HepG2 (cell line): ENCODE measurements around the gene SIK3. TPM values are rescaled to one million over a fixed set of nuclear protein-coding genes. Genes with fewer than 3 reads are reported as not detected.
A peak's percentile ranks its signal among the peaks of the same experiment; 100 is the strongest.

Experiments
- ATAC-seq: fragments of 200-7000 bp; cut with Tn5 transposase; 3 replicates; pipeline ENCODE4 v1.9.1; 2020; ENCODE audit warnings: mild to moderate bottlenecking, moderate library complexity
- BruUV-seq: library from RNA; stranded (reverse); fragments of 400-500 nt; replicated peaks from 2 replicates; lab custom pipeline; 2021; lab: Mats Ljungman, UMichigan
- CTCF ChIA-PET: fragments of 300-600 bp; formaldehyde crosslinking; extraction: SDS; loops from one replicate; lab custom pipeline; 2021; ENCODE audit warnings: low total read pairs, inconsistent platforms, low intra/inter-chr PET ratio; lab: Yijun Ruan, JAX
- POLR2A ChIA-PET: fragments of 350-600 bp; sonication (Branson Sonifier 250); formaldehyde crosslinking; loops from one replicate; lab custom pipeline; 2020; ENCODE audit warnings: antibody characterized with exemption, inconsistent platforms; lab: Yijun Ruan, JAX
- DNase-seq: peaks from one replicate; pipeline ENCODE4 v3.0.0-alpha.2; 2015; ENCODE audit warnings: low spot score
- FAIRE-seq: peaks from 3 replicates; lab custom pipeline; 2011; peaks lifted over from hg19 to GRCh38; lab: Jason Lieb, UNC
- H2AFZ ChIP-seq: one replicate; pipeline ENCODE4 v1.6.1; 2011; ENCODE audit warnings: low read length, inconsistent platforms
- H3K27ac ChIP-seq: fragments of 300-600 bp; 3 replicates; pipeline ENCODE4 v1.8.0; 2011; ENCODE audit warnings: mixed run types, mild to moderate bottlenecking, mixed read lengths, low read length, inconsistent platforms; ENCODE audit not compliant: insufficient read depth; ENCODE audit errors: extremely low read length
- H3K27me3 ChIP-seq, 2 experiments: fragments of 200-600 bp in 1 of 2; 2 replicates in 1 of 2; 3 replicates in 1 of 2; pipeline versions ENCODE4 v1.6.0 to v1.8.0; 2011; ENCODE audit warnings: low read length in 2 of 2, mild to moderate bottlenecking in 2 of 2, moderate library complexity in 2 of 2, inconsistent platforms in 1 of 2; ENCODE audit not compliant: insufficient read depth in 2 of 2, control insufficient read depth in 1 of 2
- H3K36me3 ChIP-seq, 2 experiments: fragments of 200-600 bp in 1 of 2; replicated peaks in 1 of 2; 2 replicates in 1 of 2; 3 replicates in 1 of 2; pipeline versions ENCODE4 v1.5.1 to v1.8.0; 2011; ENCODE audit warnings: low read length in 2 of 2, inconsistent platforms in 1 of 2; ENCODE audit not compliant: insufficient read depth in 2 of 2, control insufficient read depth in 1 of 2
- H3K4me1 ChIP-seq: 2 replicates; pipeline ENCODE4 v1.5.1; 2012; ENCODE audit warnings: low read length, inconsistent platforms; ENCODE audit not compliant: insufficient read depth
- H3K4me2 ChIP-seq: 2 replicates; pipeline ENCODE4 v1.6.0; 2011; ENCODE audit warnings: low read depth, low read length, inconsistent platforms
- H3K4me3 ChIP-seq, 3 experiments: fragments of 200-600 bp in 1 of 3; sonication (generic), shearing (Covaris generic) in 1 of 3; replicated peaks in 1 of 3; 2 replicates each; pipeline ENCODE4 v1.5.1; 2011 to 2016; ENCODE audit warnings: low read length in 3 of 3, inconsistent platforms in 2 of 3, low read depth in 2 of 3, mild to moderate bottlenecking in 2 of 3, control low read depth in 1 of 3, mixed read lengths in 1 of 3; ENCODE audit not compliant: insufficient read depth in 1 of 3
- H3K79me2 ChIP-seq: one replicate; pipeline ENCODE4 v1.6.1; 2011; ENCODE audit warnings: low read length, inconsistent platforms; ENCODE audit not compliant: insufficient read depth
- H3K9ac ChIP-seq: 2 replicates; pipeline ENCODE4 v1.6.0; 2011; ENCODE audit warnings: mild to moderate bottlenecking, low read depth, low read length, inconsistent platforms; ENCODE audit not compliant: insufficient read depth
- H3K9me3 ChIP-seq: 2 replicates; pipeline ENCODE4 v1.5.1; 2012; ENCODE audit warnings: mild to moderate bottlenecking, low read length
- H4K20me1 ChIP-seq: 2 replicates; pipeline ENCODE4 v1.6.0; 2011; ENCODE audit warnings: inconsistent platforms, mild to moderate bottlenecking, low read length, moderate library complexity; ENCODE audit not compliant: insufficient read depth
- CEBPB ChIP-seq: IDR thresholded peaks from 2 replicates; pipeline ENCODE4 v1.6.1; 2011; ENCODE audit warnings: low read depth, low read length, improper control_type of control experiment, borderline replicate concordance
- HMG20B ChIP-seq: conservative IDR thresholded peaks from 2 replicates; pipeline ENCODE4 v1.6.1; 2016; ENCODE audit warnings: missing genetic modification reagents, missing compliant biosample characterization
- ZNF549 ChIP-seq: sonication (generic); formaldehyde crosslinking; IDR thresholded peaks from 2 replicates; pipeline ENCODE4 v1.5.0; 2020; ENCODE audit warnings: missing genetic modification reagents
- ZNF615 ChIP-seq: sonication (generic); formaldehyde crosslinking; IDR thresholded peaks from 2 replicates; pipeline ENCODE4 v1.5.0; 2020; ENCODE audit warnings: mild to moderate bottlenecking, missing genetic modification reagents, borderline replicate concordance
- WGBS: methylation state at CpG from one replicate; pipeline ENCODE4 v1.1.6; 2017; ENCODE audit warnings: low lambda C conversion rate; 5-methylcytosine and 5-hydroxymethylcytosine counted together
- in situ Hi-C: cut with HindIII; loops from 2 replicates; pipeline ENCODE4 v1.10.0; 2017; ENCODE audit warnings: low pct_unique_long_range_greater_than_20kb; ENCODE audit not compliant: extremely low pct_ligation_motif_present
- intact Hi-C: fragments of 100-400 bp; cut with micrococcal nuclease; formaldehyde crosslinking; loops from one replicate; pipeline ENCODE4 v1.10.0; 2022; ENCODE audit not compliant: unreplicated experiment
- polyA plus RNA-seq, 8 experiments: library from polyadenylated mRNA; depleted of rRNA in 3 of 8; stranded (reverse) in 7 of 8; unstranded in 1 of 8; fragments of >200 nt; fragmentation: Illumina TruSeq in 4 of 8; extraction: Trizol in 4 of 8; gene quantifications; 2 replicates each; pipeline versions ENCODE4 v1.2.1 to v1.2.3, GENCODE V29; 2011 to 2016; ENCODE audit warnings: low read depth in 4 of 8, missing spikeins in 1 of 8, mixed read lengths in 1 of 8; ENCODE audit not compliant: insufficient read depth in 1 of 8
- total RNA-seq, 5 experiments: library from RNA; depleted of rRNA; stranded (reverse); fragments of >200 nt; fragmentation: Illumina TruSeq; extraction: Trizol; gene quantifications; 2 replicates each; pipeline ENCODE4 v1.2.3, GENCODE V29; 2016; ENCODE audit warnings: low read depth in 1 of 5

The SIK3 gene
- total and polyA plus RNA-seq, 2 of the 13 experiments (the other 11 are each of a cell fraction or from before 2014, with no cell fraction given), result 5.7 to 9.8 TPM

DNA sequence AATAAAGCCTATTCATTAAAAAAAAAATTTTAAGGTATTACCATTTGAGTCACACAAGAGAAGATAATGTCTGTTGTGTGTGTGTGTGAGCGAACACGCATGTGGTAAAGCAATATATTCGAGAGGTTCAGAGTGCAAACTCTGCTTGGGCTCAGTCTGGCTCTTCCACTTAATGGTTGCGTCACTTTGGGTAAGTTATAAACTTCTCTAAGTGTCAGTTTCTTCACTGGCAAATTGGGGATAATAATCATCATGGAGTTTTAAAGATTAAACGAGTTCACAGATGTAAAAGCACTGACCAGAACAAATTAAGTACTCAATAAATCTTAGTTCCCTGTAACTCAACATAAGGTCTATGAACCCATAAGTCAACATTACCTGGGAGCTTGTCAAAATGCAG is 37.0 kb downstream of the SIK3 start:
- FAIRE-seq, result no peak
- no peak overlapping the region for H3K4me3 ChIP-seq
- H3K9ac ChIP-seq, result no peak overlapping the region
- no peak overlapping the region for H3K27ac ChIP-seq
- no TSS peak for BruUV-seq
- H3K4me2 ChIP-seq, result no peak overlapping the region
- CTCF ChIA-PET, result no interaction called here
- TF ChIP-seq HMG20B (CRISPR knock-in tag) (no peak), ZNF549 (no peak), CEBPB (peak; percentile 61; the same call in 1 of the 2 replicates)
- TF ChIP-seq, all 625 proteins: peak for 1
- intact Hi-C loops, result no loop called here
- peaks cover 36% of the 10 kb centered on the region for H4K20me1 ChIP-seq
- 92% methylated on average over 5 of the region's 5 CpGs for WGBS
- POLR2A ChIA-PET, result no interaction called here
- no peaks in the 10 kb centered on the region for H3K27me3 ChIP-seq
- in situ Hi-C loops, result no loop called here
- ATAC-seq (no peak), DNase-seq (no peak)
- no peaks in the 10 kb centered on the region for H3K9me3 ChIP-seq
- no peak overlapping the region for H2AFZ ChIP-seq
- H3K36me3 ChIP-seq, result no peaks in the 10 kb centered on the region
- peaks cover 27% of the 10 kb centered on the region; the same call in 1 of the 2 replicates for H3K4me1 ChIP-seq
- H3K79me2 ChIP-seq, result peaks cover 46% of the 10 kb centered on the region

DNA sequence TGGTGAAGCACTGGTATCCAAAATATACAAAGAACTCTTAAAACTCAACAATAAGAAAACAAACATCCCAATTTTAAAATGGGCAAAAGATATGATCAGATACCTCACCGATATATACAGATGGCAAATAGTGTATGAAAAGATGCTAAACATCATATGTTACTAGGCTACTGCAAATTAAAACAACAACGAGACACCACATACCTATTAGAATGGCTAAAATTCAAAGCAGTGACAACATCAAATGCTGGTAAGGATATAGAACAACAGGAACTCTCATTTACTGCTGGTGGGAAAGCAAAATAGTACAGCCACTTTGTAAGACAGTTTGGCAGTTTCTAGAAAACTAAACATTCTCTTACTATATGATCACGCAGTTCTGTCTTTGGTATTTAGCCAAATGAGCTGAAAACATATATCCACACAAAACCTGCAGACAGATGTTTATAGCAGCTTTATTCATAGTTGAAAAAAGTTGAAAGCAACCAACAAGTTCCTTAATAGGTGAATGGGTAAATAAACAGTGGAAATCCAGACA is 38.5 kb downstream of the SIK3 start:
- in situ Hi-C loops, result no loop called here
- TF ChIP-seq ZNF615, result no peak
- Histone ChIP-seq H3K27me3 (no peaks in the 10 kb centered on the region), H3K27ac (no peak overlapping the region), H2AFZ (no peak overlapping the region), H3K36me3 (no peaks in the 10 kb centered on the region), H3K9me3 (no peaks in the 10 kb centered on the region), H3K9ac (no peak overlapping the region), H4K20me1 (peaks cover 29% of the 10 kb centered on the region), H3K4me1 (peaks cover 27% of the 10 kb centered on the region; the same call in 1 of the 2 replicates), H3K4me3 (no peak overlapping the region), H3K79me2 (peaks cover 51% of the 10 kb centered on the region), H3K4me2 (no peak overlapping the region)
- WGBS, result 95% methylated on average over 3 of the region's 3 CpGs
- FAIRE-seq, result no peak
- no TSS peak for BruUV-seq
- ChIA-PET CTCF (no interaction called here), POLR2A (interaction anchor here (0.6 kb wide), 1 partner anchor 217 kb away, joined by 5 read pairs; no protein-coding TSS in a partner anchor)
- DNase-seq, result no peak
- ATAC-seq, result no peak
- intact Hi-C loops, result no loop called here
